ENCODE results near the gene TEX53. TPM values are rescaled to one million over a fixed set of nuclear protein-coding genes. Genes with fewer than 3 reads are reported as not detected.

The TEX53 gene
- total RNA-seq, 1 experiment from 2014 or later = not detected

DNA sequence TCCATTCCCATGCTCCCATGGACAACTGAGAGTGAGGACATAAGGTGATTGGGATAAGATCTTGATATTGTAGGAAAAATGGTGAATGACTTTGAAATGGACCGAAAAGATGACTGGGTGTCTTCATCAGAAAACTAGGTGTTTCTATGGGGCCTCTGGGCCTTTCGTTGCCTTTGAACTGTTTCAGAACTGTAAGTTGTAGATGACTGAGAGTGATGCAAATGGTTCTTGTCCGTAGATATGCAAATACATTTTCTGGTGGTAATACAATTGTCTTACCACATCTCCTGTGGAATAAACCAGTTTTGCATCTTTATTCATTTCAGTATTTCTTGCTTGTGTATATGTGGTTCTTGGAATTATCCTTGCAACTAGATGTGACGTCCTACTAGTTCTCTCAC, 40.3 kb upstream of the TEX53 start:
- no peak overlapping the region for H3K4me3 Mint-ChIP-seq (ENCODE audit: unreplicated experiment)
- intact Hi-C loops (cut with micrococcal nuclease; ENCODE audit: unreplicated experiment) = no loop called here
- H3K36me3 Mint-ChIP-seq (ENCODE audit: insufficient read depth, unreplicated experiment) = no peaks in the 10 kb centered on the region
- ChIA-PET CTCF (no interaction called here), POLR2A (no interaction called here)
- TF ChIP-seq CTCF (IDR thresholded peaks at IDR 0.05; ENCODE audit: insufficient read depth in 1 of 2, low read depth in 1 of 2, low read length in 1 of 2, severe bottlenecking in 1 of 2, unreplicated experiment in 1 of 2) = no peak
- Histone ChIP-seq H3K4me3 (ENCODE audit: low read depth, low read length) (no peak overlapping the region), H3K36me3 (ENCODE audit: control insufficient read depth, insufficient read depth, low read length) (no peaks in the 10 kb centered on the region), H3K9me3 (no peaks in the 10 kb centered on the region), H3K27me3 (replicated peaks; ENCODE audit: control insufficient read depth, insufficient read depth, low read length) (no peaks in the 10 kb centered on the region), H3K4me1 (no peaks in the 10 kb centered on the region)
- H3K27me3 Mint-ChIP-seq (ENCODE audit: insufficient read depth, unreplicated experiment) = no peaks in the 10 kb centered on the region
- H3K27ac Mint-ChIP-seq (ENCODE audit: unreplicated experiment) = no peak overlapping the region
- no peak for DNase-seq
- H3K4me1 Mint-ChIP-seq (ENCODE audit: low read depth, unreplicated experiment) = no peaks in the 10 kb centered on the region
- no TSS peak for BruUV-seq (replicated peaks)
- H3K9me3 Mint-ChIP-seq (ENCODE audit: unreplicated experiment) = no peaks in the 10 kb centered on the region

DNA sequence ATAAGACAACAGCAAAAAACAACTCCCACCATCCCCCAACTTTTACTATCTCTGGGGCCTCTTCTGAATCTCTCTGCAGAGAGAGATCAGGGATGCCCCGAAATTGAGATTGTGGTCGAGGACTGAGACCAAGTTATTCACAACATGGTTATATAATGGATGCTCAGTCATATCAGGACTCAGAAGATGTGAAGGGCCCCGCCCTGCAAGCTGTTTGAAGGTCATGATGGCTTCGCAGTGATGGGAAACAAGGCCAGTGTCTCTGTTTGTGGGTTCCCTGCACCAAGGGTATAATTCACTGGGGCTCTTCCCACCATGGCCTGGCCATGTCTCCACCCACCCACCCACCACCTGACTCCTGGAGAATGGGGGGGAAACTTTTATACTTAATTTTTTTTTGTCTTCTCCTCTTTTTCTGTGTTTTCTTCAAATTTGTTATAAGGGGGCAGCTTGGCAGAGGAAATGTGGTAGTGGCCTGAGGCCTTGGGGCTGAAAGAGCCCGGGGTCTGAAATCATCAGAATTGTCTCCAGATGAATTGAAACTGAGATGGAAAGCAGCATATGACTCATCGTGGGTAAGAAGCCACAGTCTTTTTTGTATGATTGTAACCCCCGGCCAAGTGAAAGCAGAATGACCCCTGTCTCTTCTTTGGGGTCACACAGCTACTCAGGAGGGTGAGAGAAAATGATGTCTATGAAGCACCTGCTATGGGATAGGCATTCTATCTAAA, 39.4 kb upstream of the TEX53 start:
- Histone ChIP-seq H3K27me3 (replicated peaks; ENCODE audit: control insufficient read depth, insufficient read depth, low read length) (no peaks in the 10 kb centered on the region), H3K9me3 (no peaks in the 10 kb centered on the region), H3K36me3 (ENCODE audit: control insufficient read depth, insufficient read depth, low read length) (no peaks in the 10 kb centered on the region), H3K4me1 (no peaks in the 10 kb centered on the region), H3K4me3 (ENCODE audit: low read depth, low read length) (no peak overlapping the region)
- POLR2A ChIA-PET = no interaction called here
- intact Hi-C loops (cut with micrococcal nuclease; ENCODE audit: unreplicated experiment) = no loop called here
- H3K27ac Mint-ChIP-seq (ENCODE audit: unreplicated experiment) = no peak overlapping the region
- H3K27me3 Mint-ChIP-seq (ENCODE audit: insufficient read depth, unreplicated experiment) = no peaks in the 10 kb centered on the region
- no peaks in the 10 kb centered on the region for H3K4me1 Mint-ChIP-seq (ENCODE audit: low read depth, unreplicated experiment)
- no peaks in the 10 kb centered on the region for H3K9me3 Mint-ChIP-seq (ENCODE audit: unreplicated experiment)
- no TSS peak for BruUV-seq (replicated peaks)
- no peak for TF ChIP-seq CTCF (IDR thresholded peaks at IDR 0.05; ENCODE audit: insufficient read depth in 1 of 2, low read depth in 1 of 2, low read length in 1 of 2, severe bottlenecking in 1 of 2, unreplicated experiment in 1 of 2)
- CTCF ChIA-PET = no interaction called here
- no peak for DNase-seq
- H3K4me3 Mint-ChIP-seq (ENCODE audit: unreplicated experiment) = no peak overlapping the region
- no peaks in the 10 kb centered on the region for H3K36me3 Mint-ChIP-seq (ENCODE audit: insufficient read depth, unreplicated experiment)

DNA sequence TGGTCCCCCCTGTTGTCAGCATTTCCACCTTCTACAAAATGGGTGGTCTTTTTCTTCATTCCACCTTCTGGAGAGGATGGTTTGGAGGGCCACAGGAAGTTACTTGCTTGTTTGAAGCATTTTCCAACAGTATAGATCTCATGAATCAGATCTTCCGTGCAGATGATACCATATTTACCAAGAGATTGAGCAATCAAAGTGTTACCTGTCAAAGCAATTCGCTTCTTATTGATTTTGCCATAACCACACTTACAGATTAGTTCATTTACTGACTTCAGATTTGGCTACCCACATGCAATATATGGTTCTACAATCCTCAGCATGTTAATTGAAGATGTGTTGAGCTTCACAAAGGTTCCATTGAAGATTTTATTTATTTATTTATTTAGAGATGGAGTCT, 38.3 kb upstream of the TEX53 start:
- Mint-ChIP-seq H3K27me3 (ENCODE audit: insufficient read depth, unreplicated experiment) (peaks cover 4% of the 10 kb centered on the region), H3K4me3 (ENCODE audit: unreplicated experiment) (no peak overlapping the region), H3K9me3 (ENCODE audit: unreplicated experiment) (no peaks in the 10 kb centered on the region), H3K27ac (ENCODE audit: unreplicated experiment) (no peak overlapping the region), H3K4me1 (ENCODE audit: low read depth, unreplicated experiment) (no peaks in the 10 kb centered on the region), H3K36me3 (ENCODE audit: insufficient read depth, unreplicated experiment) (no peaks in the 10 kb centered on the region)
- BruUV-seq (replicated peaks) = no TSS peak
- ChIA-PET CTCF (no interaction called here), POLR2A (no interaction called here)
- TF ChIP-seq CTCF (IDR thresholded peaks at IDR 0.05; ENCODE audit: insufficient read depth in 1 of 2, low read depth in 1 of 2, low read length in 1 of 2, severe bottlenecking in 1 of 2, unreplicated experiment in 1 of 2) = no peak
- intact Hi-C loops (cut with micrococcal nuclease; ENCODE audit: unreplicated experiment) = no loop called here
- Histone ChIP-seq H3K4me1 (no peaks in the 10 kb centered on the region), H3K9me3 (no peaks in the 10 kb centered on the region), H3K36me3 (ENCODE audit: control insufficient read depth, insufficient read depth, low read length) (no peaks in the 10 kb centered on the region), H3K27me3 (replicated peaks; ENCODE audit: control insufficient read depth, insufficient read depth, low read length) (no peaks in the 10 kb centered on the region), H3K4me3 (ENCODE audit: low read depth, low read length) (no peak overlapping the region)
- no peak for DNase-seq

Measured in Caco-2 (cell line).